Measurements from ENCODE around the gene TRMT5. TPM values are rescaled to one million over a fixed set of nuclear protein-coding genes. Genes with fewer than 3 reads are reported as not detected.

TRMT5 gene
- total RNA-seq, 1 experiment from 2014 or later, result 23.7 TPM

DNA sequence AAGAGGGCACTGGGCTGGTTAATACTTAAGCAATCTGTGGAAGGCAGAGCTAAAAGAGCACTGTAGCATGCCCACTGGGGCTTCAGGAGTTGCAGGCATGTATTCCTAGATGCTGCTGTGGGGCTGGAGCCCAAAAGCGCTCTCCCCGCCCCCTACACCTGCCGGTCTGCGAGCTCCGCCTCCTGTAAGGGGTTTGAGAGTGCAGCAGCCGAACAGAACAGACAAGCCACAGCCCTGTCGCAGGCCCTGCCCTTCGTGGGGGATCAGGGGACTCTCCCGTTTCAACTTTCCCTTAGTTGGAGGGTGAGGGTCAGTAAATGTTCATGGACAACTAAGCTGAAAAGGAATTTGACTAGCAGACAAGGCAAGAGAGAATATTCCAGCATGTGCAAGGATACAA is 17.7 kb upstream of the TRMT5 start (continued):
- TF ChIP-seq ZNF274 (IDR thresholded peaks at IDR 0.05; ENCODE audit: low read depth, low read length), result no peak
- no peak for TF ChIP-seq CEBPB (IDR thresholded peaks at IDR 0.05; ENCODE audit: low read depth)
- no peak for TF ChIP-seq YY1 (IDR thresholded peaks at IDR 0.05; ENCODE audit: extremely low read depth, insufficient replicate concordance, low read depth, low read length)
- no peak for TF ChIP-seq POLR2A (IDR thresholded peaks at IDR 0.05; ENCODE audit: borderline replicate concordance, extremely low read depth, insufficient read depth, insufficient read length)
- TF ChIP-seq SRF (IDR thresholded peaks at IDR 0.05; ENCODE audit: low read depth), result no peak
- TF ChIP-seq REST (IDR thresholded peaks at IDR 0.05; ENCODE audit: low read depth), result no peak
- TF ChIP-seq EGR1 (IDR thresholded peaks at IDR 0.05; ENCODE audit: low read depth), result no peak
- no peak for TF ChIP-seq POLR2AphosphoS5 (IDR thresholded peaks at IDR 0.05; ENCODE audit: low read depth, low read length)
- no peak for TF ChIP-seq EZH2phosphoT487 (IDR thresholded peaks at IDR 0.05; ENCODE audit: borderline replicate concordance)
- TF ChIP-seq SIN3A (IDR thresholded peaks at IDR 0.05; ENCODE audit: low read depth), result no peak
- no peak for TF ChIP-seq MAX (IDR thresholded peaks at IDR 0.05)

DNA sequence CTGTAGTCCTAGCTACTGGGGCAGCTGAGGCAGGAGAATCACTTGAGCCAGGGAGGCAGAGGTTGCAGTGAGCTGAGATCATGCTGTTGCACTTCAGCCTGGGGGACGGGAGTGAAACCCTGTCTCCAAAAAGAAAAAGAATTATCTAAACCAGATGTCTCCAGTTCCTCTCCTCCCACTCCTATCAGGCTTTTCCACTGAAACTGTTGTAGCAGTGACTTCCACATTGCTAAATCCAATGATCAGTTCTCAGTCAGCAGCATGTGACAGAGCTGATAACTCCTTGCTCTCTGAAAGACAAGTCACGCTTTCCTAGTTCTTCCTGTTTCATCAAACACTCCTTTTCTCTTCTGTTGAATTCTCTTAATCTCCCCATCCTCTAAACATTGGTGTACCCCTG is 8.7 kb upstream of the TRMT5 start:
- Histone ChIP-seq H3K9me3 (ENCODE audit: control insufficient read depth in 1 of 2, insufficient read depth in 1 of 2, low read depth in 1 of 2, low read length in 2 of 2) (no peaks in the 10 kb centered on the region), H3K27ac (ENCODE audit: low read depth, low read length) (no peak overlapping the region), H3K36me3 (ENCODE audit: control insufficient read depth in 1 of 2, insufficient read depth in 2 of 2, low read length in 2 of 2) (no peaks in the 10 kb centered on the region; a peak in 2 of 4 replicates), H3K27me3 (ENCODE audit: insufficient read depth, low read length) (no peaks in the 10 kb centered on the region), H3K9me2 (ENCODE audit: insufficient read depth) (no peaks in the 10 kb centered on the region), H4K20me1 (ENCODE audit: insufficient read depth) (no peaks in the 10 kb centered on the region), H2AFZ (ENCODE audit: low read depth, low read length, poor library complexity, severe bottlenecking) (no peak overlapping the region), H3K9ac (ENCODE audit: low read length) (no peak overlapping the region), H3K4me3 (replicated peaks in 1 of 2; ENCODE audit: low read depth in 1 of 2, low read length in 2 of 2) (no peak overlapping the region), H3K4me2 (ENCODE audit: low read length) (no peak overlapping the region), H3K4me1 (ENCODE audit: control insufficient read depth in 1 of 2, insufficient read depth in 2 of 2, low read length in 2 of 2) (no peaks in the 10 kb centered on the region), H3K79me2 (ENCODE audit: insufficient read depth, low read length) (no peaks in the 10 kb centered on the region)
- BruUV-seq (replicated peaks), result no TSS peak
- ChIA-PET RAD21 (ENCODE audit: low non-redundant PET in 1 of 2, low total read pairs in 2 of 2, uncharacterized antibody in 2 of 2, unreplicated experiment in 2 of 2) (no interaction called here), CTCF (no interaction called here), POLR2A (no interaction called here)
- TF ChIP-seq ZNF274 (IDR thresholded peaks at IDR 0.05; ENCODE audit: low read depth, low read length), result no peak
- no peak for TF ChIP-seq TCF7L2 (IDR thresholded peaks at IDR 0.05; ENCODE audit: borderline replicate concordance, extremely low read depth, insufficient read depth, insufficient read length)
- no peak for TF ChIP-seq POLR2A (IDR thresholded peaks at IDR 0.05; ENCODE audit: borderline replicate concordance, extremely low read depth, insufficient read depth, insufficient read length)
- no peak for TF ChIP-seq ZFX (IDR thresholded peaks at IDR 0.05)
- no peak for TF ChIP-seq SIN3A (IDR thresholded peaks at IDR 0.05; ENCODE audit: low read depth)
- TF ChIP-seq JUND (IDR thresholded peaks at IDR 0.05), result no peak
- TF ChIP-seq, protein P1, sequence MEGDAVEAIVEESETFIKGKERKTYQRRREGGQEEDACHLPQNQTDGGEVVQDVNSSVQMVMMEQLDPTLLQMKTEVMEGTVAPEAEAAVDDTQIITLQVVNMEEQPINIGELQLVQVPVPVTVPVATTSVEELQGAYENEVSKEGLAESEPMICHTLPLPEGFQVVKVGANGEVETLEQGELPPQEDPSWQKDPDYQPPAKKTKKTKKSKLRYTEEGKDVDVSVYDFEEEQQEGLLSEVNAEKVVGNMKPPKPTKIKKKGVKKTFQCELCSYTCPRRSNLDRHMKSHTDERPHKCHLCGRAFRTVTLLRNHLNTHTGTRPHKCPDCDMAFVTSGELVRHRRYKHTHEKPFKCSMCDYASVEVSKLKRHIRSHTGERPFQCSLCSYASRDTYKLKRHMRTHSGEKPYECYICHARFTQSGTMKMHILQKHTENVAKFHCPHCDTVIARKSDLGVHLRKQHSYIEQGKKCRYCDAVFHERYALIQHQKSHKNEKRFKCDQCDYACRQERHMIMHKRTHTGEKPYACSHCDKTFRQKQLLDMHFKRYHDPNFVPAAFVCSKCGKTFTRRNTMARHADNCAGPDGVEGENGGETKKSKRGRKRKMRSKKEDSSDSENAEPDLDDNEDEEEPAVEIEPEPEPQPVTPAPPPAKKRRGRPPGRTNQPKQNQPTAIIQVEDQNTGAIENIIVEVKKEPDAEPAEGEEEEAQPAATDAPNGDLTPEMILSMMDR (IDR thresholded peaks at IDR 0.05 in 2 of 3, conservative IDR thresholded peaks at IDR 0.05 in 1 of 3; ENCODE audit: borderline replicate concordance in 1 of 3, insufficient read depth in 1 of 3, low read depth in 2 of 3, low read length in 2 of 3), result no peak
- no peak for TF ChIP-seq ZBTB33 (IDR thresholded peaks at IDR 0.05; ENCODE audit: extremely low read depth, insufficient replicate concordance, low read length)
- no peak for TF ChIP-seq EZH2 (IDR thresholded peaks at IDR 0.05)
- TF ChIP-seq CEBPB (IDR thresholded peaks at IDR 0.05; ENCODE audit: low read depth), result no peak
- no peak for TF ChIP-seq SP1 (IDR thresholded peaks at IDR 0.05; ENCODE audit: low read depth)
- TF ChIP-seq EGR1 (IDR thresholded peaks at IDR 0.05; ENCODE audit: low read depth), result no peak
- no peak for TF ChIP-seq YY1 (IDR thresholded peaks at IDR 0.05; ENCODE audit: extremely low read depth, insufficient replicate concordance, low read depth, low read length)
- no peak for TF ChIP-seq SRF (IDR thresholded peaks at IDR 0.05; ENCODE audit: low read depth)
- no peak for TF ChIP-seq EZH2phosphoT487 (IDR thresholded peaks at IDR 0.05; ENCODE audit: borderline replicate concordance)
- intact Hi-C loops (cut with micrococcal nuclease), result no loop called here
- ATAC-seq (no peak), DNase-seq (ENCODE audit: low read depth, low spot score) (no peak)
